ENCODE measurements around the gene SGCA. TPM values are rescaled to one million over a fixed set of nuclear protein-coding genes. Genes with fewer than 3 reads are reported as not detected.

SGCA gene
- polyA plus RNA-seq, 1 donor from 2014 or later = 0.43 TPM

GRCh38 chr17:50127697-50128361 is 38.0 kb upstream of the SGCA start:
- H3K9me2 ChIP-seq (ENCODE audit: insufficient read depth, low read length) = no peaks in the 10 kb centered on the region
- TF ChIP-seq SMC3 (conservative IDR thresholded peaks at IDR 0.05; ENCODE audit: poor library complexity) = no peak
- no peak for TF ChIP-seq EZH2 (IDR thresholded peaks at IDR 0.05; ENCODE audit: borderline replicate concordance, insufficient read depth, low read length, poor library complexity, severe bottlenecking)
- no peak for TF ChIP-seq CTCF (IDR thresholded peaks at IDR 0.05; ENCODE audit: poor library complexity, severe bottlenecking)
- no peak for TF ChIP-seq EP300 (conservative IDR thresholded peaks at IDR 0.05; ENCODE audit: poor library complexity, severe bottlenecking)
- TF ChIP-seq REST (IDR thresholded peaks at IDR 0.05; ENCODE audit: borderline replicate concordance) = no peak
- TF ChIP-seq POLR2AphosphoS5 (IDR thresholded peaks at IDR 0.05) = no peak
- TF ChIP-seq MXI1 (conservative IDR thresholded peaks at IDR 0.05; ENCODE audit: poor library complexity, severe bottlenecking) = no peak
- TF ChIP-seq TAF1 (IDR thresholded peaks at IDR 0.05; ENCODE audit: low read depth) = no peak
- no peak for TF ChIP-seq RAD21 (conservative IDR thresholded peaks at IDR 0.05)
- H3K4me2 ChIP-seq (ENCODE audit: low read length) = peak overlapping the region; percentile 71
- no peaks in the 10 kb centered on the region for H3K27me3 ChIP-seq (ENCODE audit: insufficient read depth, low read depth, low read length)
- peak overlapping the region; percentile 94 for H3K4me3 ChIP-seq (ENCODE audit: low read length)
- H3F3A ChIP-seq (ENCODE audit: insufficient read depth, low read length, poor library complexity, severe bottlenecking) = no peaks in the 10 kb centered on the region
- peak overlapping the region; percentile 95 for H3K27ac ChIP-seq (ENCODE audit: low read length)
- no peaks in the 10 kb centered on the region for H3K36me3 ChIP-seq (ENCODE audit: insufficient read depth, low read length)
- H2AFZ ChIP-seq (ENCODE audit: low read depth, low read length) = no peak overlapping the region
- peaks cover 17% of the 10 kb centered on the region for H3K79me2 ChIP-seq (replicated peaks; ENCODE audit: insufficient read depth, low read length)
- peak overlapping the region; percentile 99 for H3K9ac ChIP-seq (ENCODE audit: low read length)
- no peaks in the 10 kb centered on the region for H4K20me1 ChIP-seq (ENCODE audit: insufficient read depth)
- H3K9me3 ChIP-seq (ENCODE audit: low read length) = no peaks in the 10 kb centered on the region

GRCh38 chr17:50128441-50129352 is 37.1 kb upstream of the SGCA start:
- Histone ChIP-seq H3K9me2 (ENCODE audit: insufficient read depth, low read length) (no peaks in the 10 kb centered on the region), H3K27me3 (ENCODE audit: insufficient read depth, low read depth, low read length) (no peaks in the 10 kb centered on the region), H3K9ac (ENCODE audit: low read length) (peak overlapping the region; percentile 99), H3K4me3 (ENCODE audit: low read length) (peak overlapping the region; percentile 94), H3F3A (ENCODE audit: insufficient read depth, low read length, poor library complexity, severe bottlenecking) (no peaks in the 10 kb centered on the region), H3K36me3 (ENCODE audit: insufficient read depth, low read length) (no peaks in the 10 kb centered on the region), H3K9me3 (ENCODE audit: low read length) (no peaks in the 10 kb centered on the region), H2AFZ (ENCODE audit: low read depth, low read length) (peak overlapping the region; percentile 58), H3K79me2 (replicated peaks; ENCODE audit: insufficient read depth, low read length) (peaks cover 17% of the 10 kb centered on the region), H4K20me1 (ENCODE audit: insufficient read depth) (no peaks in the 10 kb centered on the region), H3K4me2 (ENCODE audit: low read length) (peak overlapping the region; percentile 71), H3K27ac (ENCODE audit: low read length) (peak overlapping the region; percentile 95)
- TF ChIP-seq CTCF (IDR thresholded peaks at IDR 0.05; ENCODE audit: poor library complexity, severe bottlenecking) (no peak), EP300 (conservative IDR thresholded peaks at IDR 0.05; ENCODE audit: poor library complexity, severe bottlenecking) (no peak), EZH2 (IDR thresholded peaks at IDR 0.05; ENCODE audit: borderline replicate concordance, insufficient read depth, low read length, poor library complexity, severe bottlenecking) (no peak), SMC3 (conservative IDR thresholded peaks at IDR 0.05; ENCODE audit: poor library complexity) (no peak), TAF1 (IDR thresholded peaks at IDR 0.05; ENCODE audit: low read depth) (peak; percentile 30), POLR2AphosphoS5 (IDR thresholded peaks at IDR 0.05) (peak; percentile 59), MXI1 (conservative IDR thresholded peaks at IDR 0.05; ENCODE audit: poor library complexity, severe bottlenecking) (no peak), REST (IDR thresholded peaks at IDR 0.05; ENCODE audit: borderline replicate concordance) (peak; percentile 70), RAD21 (conservative IDR thresholded peaks at IDR 0.05) (no peak)
